HG03521 (cell line): ENCODE measurements around the gene SHMT1.
"Not testable (repeated sequence)": the region's sequence is repeated elsewhere in the genome, so short reads cannot be mapped to it uniquely, and the experiment has no call there.

Source experiments
- ATAC-seq: cut with Tn5 transposase; IDR thresholded peaks from one replicate; pipeline ENCODE4 v1.9.1; 2021; ENCODE audit warnings: mild to moderate bottlenecking, moderate library complexity; ENCODE audit not compliant: unreplicated experiment

Gene SHMT1

DNA sequence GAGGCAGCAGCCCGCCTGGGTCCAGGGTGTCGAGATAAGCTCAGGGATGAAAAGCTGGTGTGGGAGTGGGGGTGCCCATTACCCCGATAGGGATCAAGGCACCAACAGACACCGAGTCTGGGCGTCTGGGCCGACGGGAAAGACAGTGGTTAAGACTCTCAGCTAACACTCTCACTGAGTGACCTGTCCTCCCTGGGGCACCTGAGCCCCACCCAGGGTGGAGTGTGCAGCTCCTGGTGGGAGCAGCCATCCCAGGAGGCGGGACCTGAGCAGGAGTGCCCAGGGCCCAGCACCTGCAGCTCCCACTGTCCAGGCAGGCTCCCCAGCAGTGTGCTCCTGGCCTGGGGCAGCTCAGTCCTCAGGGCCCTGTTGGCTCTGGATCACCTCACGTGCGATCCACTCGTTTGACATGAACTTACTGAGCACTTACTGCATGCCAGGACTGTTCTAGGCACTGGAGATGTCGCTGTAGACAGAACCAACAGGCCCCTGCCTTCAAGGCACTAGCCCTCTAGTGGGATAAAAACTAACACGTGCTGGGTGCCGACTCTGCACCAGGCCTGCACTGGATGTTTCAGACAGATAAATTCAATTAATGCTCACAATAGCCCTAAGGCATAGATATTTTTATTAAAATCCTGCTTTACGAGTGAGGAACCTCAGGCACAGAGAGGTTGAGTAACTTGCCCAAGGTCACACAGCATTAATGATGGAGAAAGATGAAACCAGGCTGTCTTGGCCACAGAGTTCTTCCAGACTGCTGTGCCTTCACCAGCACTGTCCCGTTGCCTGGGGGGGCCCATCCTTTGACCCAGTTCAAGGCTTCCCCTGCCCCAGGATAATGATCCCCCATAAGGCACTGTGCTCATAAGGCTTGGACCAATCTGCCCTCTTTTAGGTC is 16.1 kb upstream of the SHMT1 start:
- no peak for ATAC-seq

DNA sequence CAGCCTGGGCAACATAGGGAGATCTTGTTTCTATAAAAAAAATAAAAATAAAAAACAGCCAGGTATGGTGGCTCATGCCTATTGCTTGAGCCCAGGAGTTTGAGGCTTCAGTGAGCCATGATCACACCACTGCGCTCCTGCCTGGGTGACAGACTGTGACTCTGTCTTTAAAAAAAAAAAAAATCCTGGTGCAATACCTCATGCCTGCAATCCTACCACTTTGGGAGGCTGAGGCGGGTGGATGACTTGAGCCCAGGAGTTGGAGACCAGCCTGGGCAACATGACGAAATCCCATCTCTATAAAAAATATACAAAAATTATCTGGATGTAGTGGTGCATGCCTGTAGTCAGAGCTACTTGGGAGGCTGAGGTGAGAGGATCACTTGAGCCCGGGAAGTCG is 15.3 kb upstream of the SHMT1 start:
- ATAC-seq, result not testable (repeated sequence)

GRCh38 chr17:18378205-18378505 is 14.8 kb upstream of the SHMT1 start:
- ATAC-seq, result no peak

DNA sequence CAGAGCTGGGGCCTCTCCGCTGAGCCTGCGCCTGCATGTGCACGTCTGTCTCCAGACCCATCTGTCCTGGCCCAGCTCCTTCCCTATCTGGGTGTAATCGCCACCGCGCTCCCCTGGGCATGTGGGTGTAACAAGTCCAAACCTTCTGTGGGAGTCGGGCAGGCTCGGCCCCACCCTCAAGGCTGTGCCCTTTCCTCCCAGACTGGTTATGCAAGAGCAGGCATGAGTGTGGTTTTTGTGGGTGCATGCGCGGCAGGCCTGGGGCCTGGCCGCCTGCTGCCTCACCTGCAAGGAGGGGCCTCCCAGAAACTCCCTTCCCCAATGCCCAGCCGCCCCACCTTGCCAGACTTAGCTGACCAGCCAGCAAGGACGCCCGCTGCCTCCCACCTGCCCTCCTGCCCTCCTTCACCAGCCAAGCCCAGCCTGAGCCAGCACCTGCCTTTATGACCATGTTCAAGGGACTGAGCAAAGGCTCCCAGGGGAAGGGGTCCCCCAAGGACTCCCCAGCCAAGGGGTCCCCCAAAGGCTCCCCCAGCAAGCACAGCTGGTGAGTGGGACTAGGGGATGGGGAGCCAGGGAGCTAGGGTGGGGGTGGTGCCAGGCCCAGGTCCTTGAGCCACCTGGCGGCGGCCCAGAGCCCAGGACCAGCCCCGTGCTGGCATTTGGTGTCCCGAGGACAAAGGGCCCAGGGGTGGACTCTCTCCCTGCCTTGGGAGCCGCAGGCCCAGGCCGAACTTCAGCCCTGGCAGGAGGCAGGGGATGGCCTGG is 14.3 kb upstream of the SHMT1 start, which contains the start of gene EVPLL:
EVPLL (plus strand) TSS at position 342 of the 768 bp plus-strand sequence. CDS start 3,160 bp downstream, outside the sequence.
- ATAC-seq, result no peak

DNA sequence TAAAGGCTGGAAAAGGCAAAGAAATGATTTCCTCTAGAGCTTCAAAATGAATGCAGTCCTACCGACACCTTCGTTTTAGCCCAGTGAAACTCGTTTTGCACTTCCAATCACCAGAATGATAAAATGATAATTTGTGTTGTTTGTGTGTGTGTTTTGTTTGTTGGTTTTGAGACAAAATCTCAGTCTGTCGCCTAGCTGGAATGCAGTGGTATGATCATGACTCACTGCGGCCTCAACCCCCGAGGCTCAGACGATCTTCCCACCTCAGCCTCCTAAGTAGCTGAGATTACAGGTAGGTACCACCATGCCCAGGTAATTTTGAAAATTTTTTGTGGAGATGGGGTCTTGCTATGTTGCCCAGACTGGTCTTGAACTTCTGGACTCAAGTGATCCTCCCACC is 10.9 kb upstream of the SHMT1 start:
- ATAC-seq, result no peak

DNA sequence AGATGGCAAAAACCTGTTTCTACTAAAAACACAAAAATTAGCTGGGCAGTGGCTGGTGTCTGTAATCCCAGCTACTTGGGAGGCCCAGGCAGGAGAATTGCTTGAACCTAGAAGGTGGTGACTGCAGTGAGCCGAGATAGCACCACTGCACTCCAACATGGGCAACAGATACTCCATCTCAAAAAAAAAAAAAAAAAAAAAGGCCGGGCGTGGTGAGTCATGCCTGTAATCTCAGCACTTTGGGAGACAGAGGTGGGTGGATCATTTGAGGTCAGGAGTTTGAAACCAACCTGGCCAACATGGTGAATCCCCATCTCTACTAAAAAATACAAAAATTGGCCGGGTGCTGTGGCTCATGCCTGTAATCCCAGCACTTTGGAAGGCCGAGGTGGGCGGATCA is 9.8 kb upstream of the SHMT1 start:
- not testable (repeated sequence) for ATAC-seq

DNA sequence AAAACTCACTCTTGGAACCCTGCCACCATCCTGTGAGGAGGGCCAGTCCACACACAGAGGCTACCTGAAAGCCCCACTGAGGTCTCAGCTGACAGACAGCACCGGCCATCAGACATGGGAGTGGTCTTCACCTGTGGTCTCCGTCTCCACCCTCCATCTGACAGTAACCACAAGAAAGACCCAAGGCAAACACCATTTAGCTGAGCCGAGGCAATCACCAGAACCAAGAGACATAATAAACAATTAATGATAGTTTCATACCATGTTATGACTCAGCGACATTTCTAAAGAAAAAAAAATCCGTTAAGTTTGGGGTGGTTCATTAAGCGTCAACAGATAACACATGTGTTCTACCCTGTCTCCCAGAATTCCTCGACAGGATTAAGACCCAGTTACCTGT is 8.1 kb upstream of the SHMT1 start:
- ATAC-seq, result no peak

GRCh38 chr17:18370761-18371160 is 7.4 kb upstream of the SHMT1 start:
- no peak for ATAC-seq

- no peak for ATAC-seq
Observed at GRCh38 chr17:18368946-18369345, 5.6 kb upstream of the SHMT1 start.

DNA sequence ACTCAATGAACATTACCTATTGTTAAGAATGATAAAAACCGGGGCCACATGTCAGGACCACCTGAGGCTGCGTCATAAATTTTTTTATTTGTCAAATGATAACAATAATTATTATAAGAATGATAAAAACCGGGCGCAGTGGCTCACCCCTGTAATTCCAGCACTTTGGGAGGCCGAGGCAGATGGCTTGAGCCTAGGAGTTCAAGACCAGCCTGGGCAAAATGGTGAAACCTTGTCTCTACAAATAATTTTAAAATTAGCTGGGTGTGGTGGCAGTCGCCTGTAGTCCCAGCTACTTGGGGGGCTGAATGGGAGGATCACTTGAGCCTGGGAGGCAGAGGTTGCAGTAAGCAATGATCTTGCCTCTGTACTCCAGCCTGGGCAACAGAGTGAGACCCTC is 816 bp upstream of the SHMT1 start:
- ATAC-seq, result no peak

GRCh38 chr17:18362698-18363100 is 651 bp downstream of the SHMT1 start:
- no peak for ATAC-seq

- ATAC-seq, result no peak
Observed at GRCh38 chr17:18361837-18362697, 1.3 kb downstream of the SHMT1 start.

GRCh38 chr17:18360518-18360917 is 2.8 kb downstream of the SHMT1 start:
- ATAC-seq, result no peak

DNA sequence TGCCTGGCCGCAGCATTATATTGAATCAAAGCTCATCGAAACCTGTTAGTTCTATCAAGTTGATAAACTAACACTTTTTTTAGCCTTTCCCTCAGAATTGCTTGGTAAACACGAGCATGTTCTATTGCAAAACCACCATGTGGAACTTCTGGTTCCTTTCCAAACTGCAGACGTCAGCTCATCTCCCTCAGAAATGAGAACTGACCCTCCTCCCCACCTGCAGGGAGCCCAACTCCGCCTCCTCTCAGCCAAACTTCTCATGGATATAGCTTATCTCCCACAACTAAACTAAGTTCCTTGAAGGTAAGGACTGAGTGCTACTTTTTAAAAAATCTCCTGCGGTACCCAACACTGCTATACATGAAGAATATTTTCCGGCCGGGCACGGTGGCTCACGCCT is 6.7 kb downstream of the SHMT1 start:
- no peak for ATAC-seq

- ATAC-seq, result no peak
Observed at GRCh38 chr17:18353541-18353940, 9.8 kb downstream of the SHMT1 start.

- no peak for ATAC-seq
Observed at GRCh38 chr17:18344021-18344420, 19.3 kb downstream of the SHMT1 start.

GRCh38 chr17:18339933-18340332 is 23.4 kb downstream of the SHMT1 start:
- ATAC-seq, result no peak

GRCh38 chr17:18338158-18338557 is 25.2 kb downstream of the SHMT1 start:
- not testable (repeated sequence) for ATAC-seq

DNA sequence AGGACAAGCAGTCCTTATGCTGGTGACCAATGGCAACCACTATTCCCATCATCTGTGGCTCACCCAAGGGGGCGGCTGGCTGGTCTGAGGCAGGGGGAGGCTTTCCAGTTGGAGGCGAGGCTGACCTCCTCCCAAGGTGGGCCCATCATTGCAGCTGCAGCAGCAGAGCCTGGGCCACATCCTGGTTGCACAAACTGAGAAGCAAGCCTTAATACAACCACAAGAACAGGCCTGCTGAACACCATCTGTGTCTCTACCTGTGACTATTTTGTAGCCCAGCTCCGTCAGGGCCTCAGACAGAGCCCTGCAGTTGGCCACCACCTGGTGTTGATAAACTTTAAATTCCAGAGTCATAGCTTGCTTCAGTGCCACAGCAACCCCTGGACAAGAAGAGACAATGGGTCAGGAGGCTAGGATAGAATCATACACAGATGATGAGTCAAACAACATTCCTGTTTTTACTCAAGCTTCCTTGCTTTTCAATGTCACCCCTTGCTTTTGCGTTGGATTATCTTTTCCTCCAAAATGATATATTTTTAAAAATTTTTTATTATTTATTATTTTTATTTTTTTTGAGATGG is 30.4 kb downstream of the SHMT1 start:
- no peak for ATAC-seq

GRCh38 chr17:18331879-18332278 is 31.5 kb downstream of the SHMT1 start:
- ATAC-seq, result no peak
